Spleen (tissue), 11 donors: ENCODE results near the gene INTS1. TPM values are rescaled to one million over a fixed set of nuclear protein-coding genes. Genes with fewer than 3 reads are reported as not detected.

Experiments
- DNase-seq: peaks from one replicate; pipeline ENCODE4 v3.0.0-alpha.2; 2020
- H3K27ac ChIP-seq, 8 donors: fragments of 200-600 bp; sonication (generic) in 7 of 8; 1 replicate in 4 of 8; 2 replicates in 4 of 8; pipeline versions ENCODE4 v1.5.0 to v1.8.0; 2016 to 2021; ENCODE audit warnings: inconsistent platforms in 4 of 8, mild to moderate bottlenecking in 4 of 8, moderate library complexity in 1 of 8
- H3K27me3 ChIP-seq, 7 donors: fragments of 200-600 bp; sonication (generic) in 6 of 7; replicated peaks in 1 of 7; 1 replicate in 4 of 7; 2 replicates in 3 of 7; pipeline versions ENCODE4 v1.5.0 to v1.8.0; 2016 to 2021; ENCODE audit warnings: inconsistent platforms in 3 of 7, mild to moderate bottlenecking in 1 of 7
- H3K36me3 ChIP-seq, 6 donors: fragments of 200-600 bp; sonication (generic) in 5 of 6; 1 replicate in 4 of 6; 2 replicates in 2 of 6; pipeline versions ENCODE4 v1.5.0 to v1.8.0; 2016 to 2021; ENCODE audit warnings: inconsistent platforms in 2 of 6
- H3K4me1 ChIP-seq, 6 donors: fragments of 200-600 bp; sonication (generic) in 5 of 6; 1 replicate in 3 of 6; 2 replicates in 3 of 6; pipeline versions ENCODE4 v1.5.0 to v1.8.0; 2016 to 2021; ENCODE audit warnings: inconsistent platforms in 3 of 6
- H3K4me3 ChIP-seq, 8 donors: fragments of 200-600 bp; sonication (generic) in 7 of 8; 1 replicate in 4 of 8; 2 replicates in 4 of 8; pipeline versions ENCODE4 v1.5.0 to v1.8.0; 2016 to 2021; ENCODE audit warnings: inconsistent platforms in 4 of 8, mild to moderate bottlenecking in 4 of 8, moderate library complexity in 2 of 8
- H3K9me3 ChIP-seq, 8 donors: fragments of 200-600 bp; sonication (generic) in 7 of 8; 1 replicate in 4 of 8; 2 replicates in 4 of 8; pipeline versions ENCODE4 v1.5.0 to v1.8.0; 2016 to 2021; ENCODE audit warnings: inconsistent platforms in 4 of 8
- CTCF ChIP-seq, 11 experiments: fragments of 200-600 bp in 7 of 11; fragments of 450-650 bp in 4 of 11; sonication (generic) in 4 of 11; IDR thresholded peaks in 8 of 11; conservative IDR thresholded peaks in 3 of 11; 1 replicate in 7 of 11; 2 replicates in 4 of 11; pipeline versions ENCODE4 v1.4.0 to v1.8.0; 2016 to 2021; ENCODE audit warnings: antibody characterized with exemption in 11 of 11, inconsistent platforms in 4 of 11, mild to moderate bottlenecking in 1 of 11
- POLR2A ChIP-seq, 3 donors: fragments of 450-650 bp; IDR thresholded peaks; one replicate each; pipeline ENCODE4 v1.5.1; 2017; ENCODE audit warnings: antibody characterized with exemption in 3 of 3, mild to moderate bottlenecking in 1 of 3
- POLR2AphosphoS5 ChIP-seq, 3 donors: sonication (generic); formaldehyde crosslinking; IDR thresholded peaks; one replicate each; pipeline ENCODE4 v1.5.1; 2017; ENCODE audit warnings: antibody characterized with exemption in 3 of 3
- WGBS, 5 donors: extraction: QIAGEN DNeasy Blood & Tissue Kit in 3 of 5; methylation state at CpG; one replicate each; pipeline versions ENCODE4 v1.1.5 to v1.1.7; 2013 to 2018; 5-methylcytosine and 5-hydroxymethylcytosine counted together
- intact Hi-C: fragments of 100-400 bp; cut with DNase I; formaldehyde crosslinking; loops from one replicate; pipeline ENCODE4 v1.15.0; 2023; ENCODE audit warnings: low total_unique reads
- polyA plus RNA-seq, 3 donors: library from polyadenylated mRNA; stranded (reverse); fragments of 200-250 nt; gene quantifications; one replicate each; pipeline ENCODE4 v1.2.1, GENCODE V29; 2013
- total RNA-seq, 7 donors: library from RNA; depleted of rRNA in 3 of 7; stranded (reverse); fragments of >200 nt in 3 of 7; fragmentation: NEBNext Ultra II Directional in 4 of 7; extraction: Animal tissue kit (Norgen Biotek cat#: 25700) in 4 of 7; gene quantifications; one replicate each; pipeline versions ENCODE4 v1.1.0 to v1.2.1, GENCODE V29; 2016 to 2021
- donor health status: healthy with polysubstance abuse.
- donor health status: DM: no; HTN: no; CAD: no; lungs with moderate emphysema.
- donor health status: DM: no; HTN: no; CAD: no.
- donor health status: Bipolar disorder and iron deficiency.
- donor health status: healthy.
- donor health status: DM: no; HTN: no; CAD: no.
- donor health status: DM: yes; HTN: yes; CAD: no.

Gene INTS1
- total and polyA plus RNA-seq, 10 donors: 47.3 to 126 (median 79.7) TPM

- no peaks in the 10 kb centered on the region for H3K9me3 ChIP-seq
- H3K4me3 ChIP-seq: no peak overlapping the region
- no peak overlapping the region for H3K27ac ChIP-seq
- peaks cover 0 to 15% (median 0%) of the 10 kb centered on the region in 7 donors for H3K27me3 ChIP-seq
- H3K4me1 ChIP-seq: peaks cover 0 to 13% (median 5%) of the 10 kb centered on the region in 6 donors
- 94 to 98% (median 94%) methylated on average over 14 to 17 of the region's 17 CpGs for WGBS, 5 donors
- no peak for DNase-seq
- intact Hi-C loops: no loop called here
- no peak for TF ChIP-seq POLR2AphosphoS5 (IDR thresholded peaks at IDR 0.05)
- no peak for TF ChIP-seq CTCF (IDR thresholded peaks at IDR 0.05 in 8 of 11, conservative IDR thresholded peaks at IDR 0.05 in 3 of 11)
- TF ChIP-seq POLR2A (IDR thresholded peaks at IDR 0.05): no peak
- H3K36me3 ChIP-seq: no peaks in the 10 kb centered on the region
Observed at GRCh38 chr7:1550846-1551155, 46.6 kb upstream of the INTS1 start.

GRCh38 chr7:1550005-1550845 is 46.0 kb upstream of the INTS1 start:
- Histone ChIP-seq H3K9me3 (no peaks in the 10 kb centered on the region), H3K36me3 (peaks cover 0 to under 1% (median 0%) of the 10 kb centered on the region in 6 donors), H3K4me1 (peaks cover 0 to 13% (median 8%) of the 10 kb centered on the region in 6 donors), H3K27ac (no peak overlapping the region), H3K27me3 (peaks cover 0 to 10% (median 0%) of the 10 kb centered on the region in 7 donors), H3K4me3 (no peak overlapping the region)
- TF ChIP-seq POLR2A (IDR thresholded peaks at IDR 0.05) (no peak), POLR2AphosphoS5 (IDR thresholded peaks at IDR 0.05) (no peak), CTCF (IDR thresholded peaks at IDR 0.05 in 8 of 11, conservative IDR thresholded peaks at IDR 0.05 in 3 of 11) (no peak)
- DNase-seq: no peak
- intact Hi-C loops: no loop called here
- WGBS, 5 donors: 84 to 94% (median 90%) methylated on average over 30 to 42 of the region's 42 CpGs

GRCh38 chr7:1549357-1550004 is 45.3 kb upstream of the INTS1 start:
- Histone ChIP-seq H3K27me3 (peaks cover 0 to 5% (median 0%) of the 10 kb centered on the region in 7 donors), H3K4me3 (no peak overlapping the region), H3K9me3 (no peaks in the 10 kb centered on the region), H3K4me1 (peaks cover 0 to 10% (median 8%) of the 10 kb centered on the region in 6 donors), H3K36me3 (peaks cover 0 to 8% (median 0%) of the 10 kb centered on the region in 6 donors), H3K27ac (no peak overlapping the region)
- TF ChIP-seq POLR2AphosphoS5 (IDR thresholded peaks at IDR 0.05) (no peak), POLR2A (IDR thresholded peaks at IDR 0.05) (no peak), CTCF (IDR thresholded peaks at IDR 0.05 in 8 of 11, conservative IDR thresholded peaks at IDR 0.05 in 3 of 11) (no peak)
- no peak for DNase-seq
- intact Hi-C loops: no loop called here
- WGBS, 5 donors: 88 to 93% (median 90%) methylated on average over 11 to 27 of the region's 27 CpGs

GRCh38 chr7:1548944-1549343 is 44.8 kb upstream of the INTS1 start:
- intact Hi-C loops: no loop called here
- Histone ChIP-seq H3K27me3 (peaks cover 0 to 5% (median 0%) of the 10 kb centered on the region in 7 donors), H3K27ac (no peak overlapping the region), H3K9me3 (no peaks in the 10 kb centered on the region), H3K4me3 (no peak overlapping the region), H3K36me3 (peaks cover 0 to 14% (median 2%) of the 10 kb centered on the region in 6 donors), H3K4me1 (peaks cover 0 to 10% (median 8%) of the 10 kb centered on the region in 6 donors)
- 82 to 93% (median 85%) methylated on average over 13 to 14 of the region's 14 CpGs for WGBS, 5 donors
- no peak for TF ChIP-seq POLR2A (IDR thresholded peaks at IDR 0.05)
- no peak for TF ChIP-seq POLR2AphosphoS5 (IDR thresholded peaks at IDR 0.05)
- TF ChIP-seq CTCF (IDR thresholded peaks at IDR 0.05 in 8 of 11, conservative IDR thresholded peaks at IDR 0.05 in 3 of 11): no peak
- DNase-seq: no peak
